Muscle layer of duodenum (tissue), 2 donors: ENCODE results near the gene HS2ST1.
"Not testable (repeated sequence)": the region's sequence is repeated elsewhere in the genome, so short reads cannot be mapped to it uniquely, and the experiment has no call there.

Experiments
- H3K27ac ChIP-seq: one replicate; pipeline ENCODE4 v1.7.0; 2013; ENCODE audit warnings: mild to moderate bottlenecking, low read length
- H3K27me3 ChIP-seq: one replicate; pipeline ENCODE4 v1.7.0; 2013; ENCODE audit warnings: low read depth, mild to moderate bottlenecking, control low read depth, low read length
- H3K36me3 ChIP-seq, 2 donors: one replicate each; pipeline ENCODE4 v1.7.0; 2013; ENCODE audit warnings: low read length in 2 of 2, control low read depth in 1 of 2, mild to moderate bottlenecking in 1 of 2; ENCODE audit not compliant: insufficient read depth in 2 of 2, control insufficient read depth in 1 of 2
- H3K4me1 ChIP-seq, 2 donors: one replicate each; pipeline ENCODE4 v1.7.0; 2013; ENCODE audit warnings: low read length in 2 of 2, mild to moderate bottlenecking in 2 of 2, control low read depth in 1 of 2, moderate library complexity in 1 of 2; ENCODE audit not compliant: insufficient read depth in 2 of 2, control insufficient read depth in 1 of 2
- H3K4me3 ChIP-seq, 2 donors: one replicate each; pipeline ENCODE4 v1.7.0; 2013; ENCODE audit warnings: low read length in 2 of 2, low read depth in 1 of 2, mild to moderate bottlenecking in 1 of 2
- H3K9me3 ChIP-seq, 2 donors: one replicate each; pipeline ENCODE4 v1.7.0; 2013; ENCODE audit warnings: low read length in 2 of 2, control low read depth in 1 of 2, mild to moderate bottlenecking in 1 of 2; ENCODE audit not compliant: control insufficient read depth in 1 of 2
- donor health status: healthy.

Gene HS2ST1

DNA sequence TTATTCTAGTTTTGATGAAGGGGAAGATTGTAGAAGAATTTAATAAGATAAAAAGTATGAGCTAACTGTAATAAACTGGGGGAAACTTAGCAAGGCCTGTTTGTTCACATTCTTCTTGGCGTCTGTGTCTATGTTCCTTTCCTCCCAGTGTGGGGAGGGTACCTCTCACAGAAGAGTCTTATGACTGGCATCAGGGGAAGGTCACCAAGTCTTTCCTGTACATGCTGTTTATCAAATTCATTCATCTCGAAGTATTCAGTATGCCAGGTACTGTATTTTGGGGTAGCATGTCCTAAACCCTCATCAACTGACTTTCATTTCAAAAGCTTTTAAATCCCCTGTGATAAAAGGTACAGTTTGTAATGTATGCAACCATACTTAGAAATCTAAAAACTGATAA lies 78.4 kb downstream of the HS2ST1 start:
- H3K4me1 ChIP-seq: no peaks in the 10 kb centered on the region

DNA sequence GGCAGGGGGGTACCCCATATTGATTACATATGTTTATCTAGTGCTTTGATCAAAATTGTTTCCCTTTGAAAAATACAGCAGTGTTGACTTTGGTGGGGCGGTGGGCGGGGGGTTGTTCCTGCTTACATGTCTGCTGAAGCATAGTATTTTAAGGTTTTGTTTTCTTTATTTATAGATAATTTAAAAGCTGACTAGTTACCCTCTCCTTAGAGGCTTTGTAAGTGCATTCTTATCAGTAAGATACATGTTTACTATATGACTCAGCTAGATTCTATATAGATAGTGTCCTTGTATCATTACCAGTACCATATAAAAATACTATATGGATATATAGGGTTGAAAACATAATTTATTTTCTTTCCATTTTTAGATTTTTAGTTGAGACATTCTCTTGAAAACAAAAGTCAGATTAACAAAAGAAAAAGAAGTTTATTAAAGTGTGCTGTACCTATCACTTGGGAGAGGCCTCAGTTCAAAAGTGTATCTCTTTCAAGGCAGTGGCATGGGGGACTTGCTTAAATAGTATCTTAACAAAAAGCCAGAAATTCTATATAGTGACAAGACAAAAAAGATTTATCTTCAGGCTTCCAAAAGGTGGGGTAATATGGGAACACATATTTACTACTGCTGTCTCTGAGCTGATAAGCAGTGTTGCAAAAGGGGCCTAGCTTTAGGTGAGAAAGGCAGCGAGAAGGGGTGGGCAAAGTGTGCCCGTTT lies 79.0 kb downstream of the HS2ST1 start:
- no peak overlapping the region for H3K4me3 ChIP-seq
- no peaks in the 10 kb centered on the region for H3K27me3 ChIP-seq
- H3K27ac ChIP-seq: no peak overlapping the region
- H3K4me1 ChIP-seq: no peaks in the 10 kb centered on the region
- no peaks in the 10 kb centered on the region for H3K9me3 ChIP-seq
- H3K36me3 ChIP-seq: no peaks in the 10 kb centered on the region

More for the DNA sequence above, 78.4 kb downstream of the HS2ST1 start:
- Histone ChIP-seq H3K36me3 (no peaks in the 10 kb centered on the region), H3K4me3 (no peak overlapping the region), H3K9me3 (no peaks in the 10 kb centered on the region), H3K27me3 (no peaks in the 10 kb centered on the region), H3K27ac (no peak overlapping the region)

DNA sequence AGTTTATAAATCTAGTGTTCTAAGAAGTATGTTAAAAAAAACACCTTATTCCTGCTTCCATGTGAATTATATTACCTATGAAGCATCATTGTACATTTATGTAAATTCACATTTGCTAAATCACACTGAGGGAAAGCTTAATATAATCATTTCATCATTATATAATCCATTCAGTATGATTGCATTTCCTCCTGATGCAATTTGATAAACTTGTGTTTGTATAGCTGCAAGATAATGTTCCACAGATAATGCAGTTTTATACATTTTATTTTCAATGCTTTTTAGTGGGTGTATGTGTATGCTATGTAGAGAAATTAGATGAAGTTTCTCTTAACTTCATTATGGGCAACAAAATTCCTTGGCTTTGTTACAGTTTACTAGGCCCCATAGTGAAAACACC lies 79.6 kb downstream of the HS2ST1 start:
- H3K27me3 ChIP-seq: no peaks in the 10 kb centered on the region
- no peak overlapping the region for H3K4me3 ChIP-seq
- no peak overlapping the region for H3K27ac ChIP-seq
- no peaks in the 10 kb centered on the region for H3K36me3 ChIP-seq
- no peaks in the 10 kb centered on the region for H3K4me1 ChIP-seq
- no peaks in the 10 kb centered on the region for H3K9me3 ChIP-seq

DNA sequence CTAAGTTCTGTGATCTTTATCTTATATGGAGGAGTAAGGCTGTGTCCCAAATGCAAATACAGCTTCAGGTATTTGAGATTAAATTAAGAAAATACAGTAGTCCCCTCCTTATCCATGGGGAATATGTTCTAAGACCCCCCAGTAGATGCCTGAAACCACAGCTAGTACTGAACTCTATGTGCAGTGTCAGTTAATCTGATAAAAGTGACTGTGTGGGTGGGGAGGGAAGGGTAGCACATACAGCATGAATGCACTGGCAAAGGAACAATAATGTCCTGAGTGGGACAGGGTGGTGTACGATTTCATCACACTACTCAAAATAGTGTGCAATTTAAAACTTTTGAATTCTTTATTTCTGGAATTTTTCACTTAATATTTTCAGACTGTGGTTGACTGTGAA lies 83.1 kb downstream of the HS2ST1 start:
- H3K9me3 ChIP-seq: no peaks in the 10 kb centered on the region
- no peaks in the 10 kb centered on the region for H3K27me3 ChIP-seq
- no peaks in the 10 kb centered on the region for H3K36me3 ChIP-seq
- H3K4me3 ChIP-seq: no peak overlapping the region
- no peaks in the 10 kb centered on the region for H3K4me1 ChIP-seq
- no peak overlapping the region for H3K27ac ChIP-seq

DNA sequence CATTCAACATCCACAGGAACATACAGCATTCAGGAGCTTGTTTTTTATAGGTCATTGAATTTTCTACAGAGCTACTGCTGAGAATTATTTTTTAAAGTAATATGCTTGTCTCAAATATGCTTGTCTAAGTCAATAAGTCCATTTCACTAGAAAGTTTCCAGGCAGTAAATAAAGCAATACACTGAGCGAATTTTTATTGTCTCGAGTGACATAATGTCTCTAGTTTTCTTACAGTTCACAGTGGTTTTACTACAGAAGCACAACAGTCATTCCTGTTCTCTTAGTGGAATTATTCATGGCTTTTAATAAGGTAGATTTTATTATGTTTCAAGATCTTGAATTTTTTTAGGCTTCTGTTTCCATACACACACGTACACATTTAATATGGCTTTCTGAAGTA lies 83.8 kb downstream of the HS2ST1 start:
- no peaks in the 10 kb centered on the region for H3K27me3 ChIP-seq
- H3K27ac ChIP-seq: no peak overlapping the region
- H3K9me3 ChIP-seq: no peaks in the 10 kb centered on the region
- H3K4me1 ChIP-seq: no peaks in the 10 kb centered on the region
- H3K36me3 ChIP-seq: no peaks in the 10 kb centered on the region
- no peak overlapping the region for H3K4me3 ChIP-seq

DNA sequence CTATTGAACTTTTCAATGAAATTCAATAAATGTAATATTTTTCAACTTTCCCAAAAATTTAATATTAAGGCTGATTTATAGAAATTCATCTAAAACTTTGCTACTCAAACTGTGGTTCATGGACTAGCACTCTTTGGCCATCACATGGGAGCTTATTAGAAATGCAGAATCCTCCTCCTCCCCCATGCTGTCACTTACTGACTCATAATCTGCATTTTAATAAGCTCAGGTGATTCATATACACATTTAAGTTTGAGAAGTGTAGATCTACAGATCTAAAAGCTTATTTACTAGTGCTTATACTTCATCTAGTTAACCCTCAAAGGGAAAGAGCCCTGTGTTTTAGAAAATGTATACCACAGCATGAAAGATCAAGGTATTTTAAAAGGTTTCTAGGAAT lies 84.3 kb downstream of the HS2ST1 start:
- H3K27me3 ChIP-seq: no peaks in the 10 kb centered on the region
- H3K27ac ChIP-seq: no peak overlapping the region
- no peaks in the 10 kb centered on the region for H3K4me1 ChIP-seq
- no peak overlapping the region for H3K4me3 ChIP-seq
- no peaks in the 10 kb centered on the region for H3K36me3 ChIP-seq
- H3K9me3 ChIP-seq: no peaks in the 10 kb centered on the region

GRCh38 chr1:87000460-87000859 lies 86.0 kb downstream of the HS2ST1 start:
- no peak overlapping the region for H3K4me3 ChIP-seq
- H3K27ac ChIP-seq: no peak overlapping the region
- H3K9me3 ChIP-seq: no peaks in the 10 kb centered on the region
- H3K4me1 ChIP-seq: no peaks in the 10 kb centered on the region
- H3K36me3 ChIP-seq: no peaks in the 10 kb centered on the region
- H3K27me3 ChIP-seq: no peaks in the 10 kb centered on the region

DNA sequence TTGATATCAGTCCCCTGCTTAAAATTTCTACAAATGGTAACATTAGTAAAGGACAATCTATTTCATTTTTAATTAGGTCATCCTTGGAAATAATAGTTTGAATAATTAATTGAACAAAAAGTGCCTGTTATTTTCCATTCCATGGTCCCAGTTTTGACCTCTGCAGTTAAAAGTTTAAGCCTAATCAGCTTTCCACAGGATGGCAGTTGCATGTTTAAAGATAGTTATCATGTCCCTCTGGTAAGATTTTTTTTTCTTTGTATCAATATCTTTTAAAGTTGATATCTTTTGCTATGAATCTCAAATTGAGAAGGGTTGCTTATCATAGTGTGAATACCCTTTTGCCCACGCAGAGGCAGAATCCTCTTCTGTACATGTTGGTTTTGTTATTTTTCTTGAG lies 90.4 kb downstream of the HS2ST1 start:
- Histone ChIP-seq H3K9me3 (no peaks in the 10 kb centered on the region), H3K27ac (no peak overlapping the region), H3K27me3 (no peaks in the 10 kb centered on the region), H3K4me3 (no peak overlapping the region), H3K4me1 (no peaks in the 10 kb centered on the region), H3K36me3 (no peaks in the 10 kb centered on the region)

GRCh38 chr1:87007323-87007722 lies 92.9 kb downstream of the HS2ST1 start:
- no peak overlapping the region for H3K27ac ChIP-seq
- no peaks in the 10 kb centered on the region for H3K27me3 ChIP-seq
- H3K9me3 ChIP-seq: no peaks in the 10 kb centered on the region
- H3K4me1 ChIP-seq: no peaks in the 10 kb centered on the region
- no peak overlapping the region for H3K4me3 ChIP-seq
- H3K36me3 ChIP-seq: no peaks in the 10 kb centered on the region

- H3K27me3 ChIP-seq, H3K4me1 ChIP-seq, H3K36me3 ChIP-seq, H3K27ac ChIP-seq, H3K4me3 ChIP-seq, H3K9me3 ChIP-seq: not testable (repeated sequence)
Observed at GRCh38 chr1:87013385-87013784, 99.0 kb downstream of the HS2ST1 start.

GRCh38 chr1:87017998-87018672 lies 103.7 kb downstream of the HS2ST1 start:
- H3K4me1 ChIP-seq: peaks cover 0 to 7% of the 10 kb centered on the region in 2 donors
- H3K27me3 ChIP-seq: no peaks in the 10 kb centered on the region
- H3K9me3 ChIP-seq: peaks cover 0 to 4% of the 10 kb centered on the region in 2 donors
- no peaks in the 10 kb centered on the region for H3K36me3 ChIP-seq
- no peak overlapping the region for H3K27ac ChIP-seq
- H3K4me3 ChIP-seq: no peak overlapping the region

- Histone ChIP-seq H3K36me3 (no peaks in the 10 kb centered on the region), H3K4me3 (no peak overlapping the region), H3K9me3 (no peaks in the 10 kb centered on the region), H3K27ac (no peak overlapping the region), H3K27me3 (no peaks in the 10 kb centered on the region), H3K4me1 (peaks cover 0 to 2% of the 10 kb centered on the region in 2 donors)
Observed at GRCh38 chr1:87023326-87023725, 108.9 kb downstream of the HS2ST1 start.
